HG02642 (cell line): ENCODE results near the gene PPP1R3E.
A peak's percentile ranks its signal among the peaks of the same experiment; 100 is the strongest.
"Not testable (repeated sequence)": the region's sequence is repeated elsewhere in the genome, so short reads cannot be mapped to it uniquely, and the experiment has no call there.

Experiments used
- ATAC-seq: cut with Tn5 transposase; IDR thresholded peaks from one replicate; pipeline ENCODE4 v1.9.1; 2021; ENCODE audit warnings: mild to moderate bottlenecking; ENCODE audit not compliant: unreplicated experiment, poor library complexity

The PPP1R3E gene

DNA sequence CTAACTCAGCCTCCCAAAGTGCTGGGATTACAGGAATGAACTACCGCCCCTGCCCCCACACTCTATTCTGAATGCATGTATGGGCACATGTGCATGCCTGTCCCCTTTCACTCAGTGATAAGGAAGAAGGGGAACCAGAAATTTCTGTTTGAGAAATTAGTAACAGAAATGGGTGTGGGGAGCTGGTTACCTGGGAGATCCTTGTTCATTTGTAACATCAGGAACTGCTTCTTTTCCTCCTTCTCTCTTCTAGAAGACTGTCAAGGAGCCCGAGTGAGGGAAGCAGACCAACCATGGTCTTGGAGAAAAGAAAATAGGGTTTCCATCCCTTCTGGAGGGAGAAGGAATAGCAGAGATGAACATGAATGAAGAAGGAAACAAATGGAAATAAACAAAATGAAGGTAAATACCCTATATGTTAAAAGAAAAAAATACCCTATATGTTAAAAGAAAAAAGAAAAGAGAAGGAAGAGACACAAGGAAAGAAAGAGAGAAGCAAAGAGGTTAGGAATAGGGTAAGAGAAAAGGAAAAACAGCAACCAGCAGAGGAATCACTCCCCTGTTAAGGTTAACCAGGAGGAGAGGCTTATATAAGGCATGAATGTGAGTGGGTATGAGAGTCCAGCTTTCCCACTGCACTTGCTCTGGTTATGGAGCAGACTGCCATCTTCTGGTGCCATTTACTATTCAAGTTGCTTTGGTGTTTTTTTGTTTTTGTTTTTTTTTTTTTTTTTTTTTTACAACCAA, 3.3 kb downstream of the PPP1R3E start:
- ATAC-seq = no peak

DNA sequence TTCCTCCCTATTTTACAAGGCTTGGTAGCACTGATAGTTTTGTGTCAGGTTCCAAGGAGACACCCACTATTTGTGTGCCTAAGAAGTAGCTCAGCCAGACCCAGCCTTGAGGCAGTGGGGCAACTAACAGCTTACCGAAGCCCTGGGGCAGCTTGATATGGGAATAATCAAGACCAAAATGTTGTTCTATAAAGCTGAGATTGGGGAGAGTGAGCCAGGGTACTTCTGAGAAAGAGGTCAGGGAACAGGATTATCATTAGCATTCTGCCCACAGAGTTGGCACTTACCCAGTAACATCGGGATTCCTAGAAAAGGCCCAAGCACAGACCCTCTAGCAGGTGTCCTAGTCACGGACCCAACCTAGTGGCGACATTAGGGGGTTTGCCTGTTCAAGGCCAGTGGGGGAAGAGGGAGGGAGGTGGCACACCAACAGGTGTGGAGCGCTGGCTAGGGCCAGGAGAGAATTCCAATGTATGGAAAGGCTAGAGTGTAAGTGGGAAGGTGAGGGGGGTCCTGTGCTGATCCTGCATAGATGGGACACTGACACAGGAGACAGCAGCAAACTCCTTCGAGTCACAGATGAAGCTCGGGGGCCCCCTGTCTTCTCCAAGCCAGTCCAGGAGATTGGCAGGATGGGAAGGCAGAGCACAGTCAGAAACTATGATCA, 4.9 kb downstream of the PPP1R3E start:
- ATAC-seq = no peak

- ATAC-seq = no peak
Measured at GRCh38 chr14:23297096-23297495, 5.6 kb downstream of the PPP1R3E start.

DNA sequence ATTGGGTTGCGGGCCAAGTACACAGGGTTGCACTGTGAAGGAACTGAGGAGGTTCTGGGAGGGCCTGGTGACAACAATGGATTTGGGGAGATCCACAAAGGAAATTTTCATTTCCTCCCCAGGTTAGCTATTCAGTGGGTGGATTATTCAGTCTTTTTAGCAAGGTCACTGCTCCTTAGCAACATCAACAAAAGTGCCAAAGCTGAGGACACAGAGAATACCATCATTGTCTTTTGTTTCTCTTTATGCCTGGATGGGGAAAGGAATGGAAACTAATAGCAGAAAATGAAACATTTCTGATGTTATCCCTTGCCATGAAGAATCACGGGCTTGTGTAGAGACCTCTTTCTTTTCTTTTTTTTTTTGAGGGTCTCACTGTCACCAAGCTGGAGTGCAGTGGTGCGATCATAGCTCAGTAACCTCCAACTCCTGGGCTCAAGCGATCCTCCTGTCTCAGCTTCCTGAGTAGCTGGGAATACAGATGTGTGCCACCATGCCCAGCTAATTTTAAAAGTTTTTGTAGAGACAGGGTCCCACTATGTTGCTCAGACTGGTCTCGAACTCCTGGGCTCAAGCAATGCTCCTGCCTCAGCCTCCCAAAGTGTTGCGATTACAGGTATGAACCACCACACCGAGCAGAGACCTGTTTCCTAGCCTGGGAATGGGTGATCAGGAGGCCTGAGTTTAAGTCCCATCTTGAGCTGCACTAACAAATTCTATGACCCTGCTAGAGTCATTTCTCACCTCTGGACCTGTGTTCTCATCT, 6.5 kb downstream of the PPP1R3E start:
- ATAC-seq = no peak

GRCh38 chr14:23294734-23295561, 7.7 kb downstream of the PPP1R3E start:
- no peak for ATAC-seq

DNA sequence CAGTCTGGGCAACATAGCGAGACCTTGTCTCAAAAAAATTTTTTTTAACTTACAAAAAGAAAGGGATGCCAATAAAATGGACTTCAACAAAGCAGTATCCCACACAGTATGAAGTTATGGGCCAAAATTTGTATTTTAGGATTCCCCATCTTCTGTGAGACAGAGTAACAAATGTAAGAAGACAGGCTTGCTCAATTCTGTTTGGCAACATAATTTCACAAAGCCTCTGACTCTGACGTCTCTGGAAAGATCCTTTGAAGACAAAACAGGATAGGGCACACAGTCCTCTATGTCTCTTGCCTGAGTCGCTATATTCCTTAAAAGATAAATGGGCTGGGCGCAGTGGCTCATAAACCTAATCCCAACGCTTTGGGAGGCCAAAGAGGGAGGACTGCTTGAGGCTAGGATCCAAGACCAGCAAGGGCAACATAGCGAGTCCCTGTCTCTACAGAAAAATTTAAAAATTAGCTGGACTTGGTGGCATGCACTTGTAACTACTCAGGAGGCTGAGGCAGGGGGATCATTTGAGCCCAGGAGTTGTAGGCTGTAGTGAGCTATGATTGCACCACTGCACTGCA, 15.7 kb downstream of the PPP1R3E start:
- ATAC-seq = no peak

- peak; percentile 99 for ATAC-seq
Measured at GRCh38 chr14:23286020-23286901, 16.4 kb downstream of the PPP1R3E start, which contains the start of gene HOMEZ. HOMEZ (minus strand) TSS chr14:23286132; CDS start chr14:23285952, 180 bp downstream.

GRCh38 chr14:23285530-23286019, 17.1 kb downstream of the PPP1R3E start:
- ATAC-seq = peak; percentile 32

- no peak for ATAC-seq
Measured at GRCh38 chr14:23284654-23285529, 17.8 kb downstream of the PPP1R3E start.

GRCh38 chr14:23281247-23281646, 21.4 kb downstream of the PPP1R3E start:
- no peak for ATAC-seq

DNA sequence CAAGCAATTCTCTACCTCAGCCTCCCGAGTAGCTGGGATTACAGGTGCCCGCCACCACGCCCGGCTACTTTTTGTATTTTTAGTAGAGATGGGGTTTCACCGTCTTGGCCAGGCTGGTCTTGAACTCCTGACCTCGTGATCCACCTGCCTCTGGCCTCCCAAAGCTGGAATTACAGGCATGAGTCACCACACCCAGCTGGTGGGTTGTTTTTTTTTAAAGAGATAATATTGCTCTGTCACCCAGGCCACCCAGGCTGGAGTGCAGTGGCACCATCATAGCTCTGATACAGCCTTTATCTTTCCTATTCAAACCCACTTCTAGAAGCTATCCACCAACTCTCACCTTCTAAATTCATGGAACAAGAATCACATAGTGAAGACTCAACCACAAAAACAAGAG, 24.7 kb downstream of the PPP1R3E start:
- not testable (repeated sequence) for ATAC-seq

GRCh38 chr14:23277189-23277588, 25.5 kb downstream of the PPP1R3E start:
- ATAC-seq = no peak

- ATAC-seq = no peak
Measured at GRCh38 chr14:23275412-23275811, 27.2 kb downstream of the PPP1R3E start.

GRCh38 chr14:23269193-23269592, 33.5 kb downstream of the PPP1R3E start:
- ATAC-seq = no peak

DNA sequence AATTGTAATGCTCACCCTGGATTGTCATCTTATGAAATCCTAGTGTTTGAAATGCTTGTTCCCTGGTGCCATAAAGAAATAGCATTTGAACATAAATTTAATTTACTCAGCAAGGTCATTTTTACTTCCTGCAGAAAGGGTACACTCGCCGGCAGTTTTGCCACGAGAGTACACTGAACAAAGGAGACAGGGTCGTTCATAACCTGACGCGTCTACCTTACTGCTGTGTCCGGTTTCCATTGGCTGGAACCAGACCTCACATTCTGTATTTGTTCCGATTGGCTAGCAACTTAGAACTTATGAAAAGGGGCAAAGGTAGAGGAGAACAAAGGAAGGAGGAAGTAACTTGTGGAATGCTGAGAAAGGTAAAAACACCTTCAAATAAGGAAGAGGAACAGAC, 41.8 kb downstream of the PPP1R3E start:
- not testable (repeated sequence) for ATAC-seq

- ATAC-seq = no peak
Measured at GRCh38 chr14:23259426-23259825, 43.2 kb downstream of the PPP1R3E start.

- no peak for ATAC-seq
Measured at GRCh38 chr14:23258256-23258655, 44.4 kb downstream of the PPP1R3E start.
